Kidney (tissue), 14 donors: Measurements from ENCODE around the gene POLR3E. TPM values are rescaled to one million over a fixed set of nuclear protein-coding genes. Genes with fewer than 3 reads are reported as not detected.

Experiments
- DNase-seq, 5 donors: peaks; one replicate each; pipeline ENCODE4 v3.0.0-alpha.2; 2013 to 2020
- FAIRE-seq: peaks from 2 replicates; lab custom pipeline; 2012; peaks lifted over from hg19 to GRCh38; lab: Jason Lieb, UNC
- H3K27ac ChIP-seq, 2 donors: one replicate each; pipeline ENCODE4 v1.7.0; 2013; ENCODE audit warnings: low read depth in 2 of 2, low read length in 2 of 2, inconsistent platforms in 1 of 2
- H3K27me3 ChIP-seq: one replicate; pipeline ENCODE4 v1.7.1; 2013; ENCODE audit warnings: low read length, inconsistent platforms; ENCODE audit not compliant: control insufficient read depth, insufficient read depth
- H3K36me3 ChIP-seq, 3 donors: one replicate each; pipeline versions ENCODE4 v1.7.0 to v1.7.1; 2013; ENCODE audit warnings: low read length in 3 of 3, control low read depth in 1 of 3, inconsistent platforms in 1 of 3; ENCODE audit not compliant: insufficient read depth in 3 of 3, control insufficient read depth in 2 of 3
- H3K4me1 ChIP-seq, 3 donors: one replicate each; pipeline versions ENCODE4 v1.7.0 to v1.7.1; 2013; ENCODE audit warnings: low read length in 3 of 3, inconsistent platforms in 1 of 3, low read depth in 1 of 3; ENCODE audit not compliant: control insufficient read depth in 2 of 3, insufficient read depth in 2 of 3
- H3K4me3 ChIP-seq, 3 donors: one replicate each; pipeline versions ENCODE4 v1.7.0 to v1.8.1; 2013; ENCODE audit warnings: low read length in 3 of 3, control low read depth in 1 of 3, inconsistent platforms in 1 of 3
- H3K9ac ChIP-seq, 3 donors: one replicate each; pipeline versions ENCODE4 v1.7.0 to v1.7.1; 2013; ENCODE audit warnings: low read length in 3 of 3, control low read depth in 1 of 3, inconsistent platforms in 1 of 3
- H3K9me3 ChIP-seq, 3 donors: one replicate each; pipeline versions ENCODE4 v1.7.0 to v1.7.1; 2013; ENCODE audit warnings: low read length in 3 of 3, control low read depth in 1 of 3, inconsistent platforms in 1 of 3; ENCODE audit not compliant: control insufficient read depth in 2 of 3, insufficient read depth in 1 of 3
- intact Hi-C: fragments of 100-400 bp; cut with DNase I; formaldehyde crosslinking; loops from one replicate; pipeline ENCODE4 v1.11.1; 2022
- polyA plus RNA-seq: library from polyadenylated mRNA; stranded (reverse); fragments of 350-450 nt; fragmentation: Illumina TruSeq; extraction: RNeasy Lipid Tissue Mini Kit (QIAGEN cat#74804); gene quantifications from one replicate; pipeline ENCODE4 v1.2.3, GENCODE V29; 2014; ENCODE audit warnings: low read depth, low replicate concordance; ENCODE audit not compliant: insufficient read depth
- total RNA-seq: library from RNA; stranded (reverse); fragmentation: NEBNext Ultra II Directional; extraction: Animal tissue kit (Norgen Biotek cat#: 25700); gene quantifications from one replicate; pipeline ENCODE4 v1.2.1, GENCODE V29; 2021
- TF ChIP-seq, protein P1 (sequence below): IDR thresholded peaks from 3 replicates; pipeline ENCODE4 v1.5.1; 2012; ENCODE audit warnings: mild to moderate bottlenecking, moderate library complexity, borderline replicate concordance; ENCODE audit not compliant: insufficient read depth; ENCODE audit errors: extremely low read depth
- donor health status: control.
- donor health status: control.
- donor health status: control.
- donor health status: control.
- donor health status: control.
- donor health status: DM: yes; HTN: yes; CAD: no.
- donor health status: Normal renal cell carcinoma (clear cell type).

Gene POLR3E
- total and polyA plus RNA-seq, 2 donors from 2014 or later = 21.3 to 41.4 TPM

DNA sequence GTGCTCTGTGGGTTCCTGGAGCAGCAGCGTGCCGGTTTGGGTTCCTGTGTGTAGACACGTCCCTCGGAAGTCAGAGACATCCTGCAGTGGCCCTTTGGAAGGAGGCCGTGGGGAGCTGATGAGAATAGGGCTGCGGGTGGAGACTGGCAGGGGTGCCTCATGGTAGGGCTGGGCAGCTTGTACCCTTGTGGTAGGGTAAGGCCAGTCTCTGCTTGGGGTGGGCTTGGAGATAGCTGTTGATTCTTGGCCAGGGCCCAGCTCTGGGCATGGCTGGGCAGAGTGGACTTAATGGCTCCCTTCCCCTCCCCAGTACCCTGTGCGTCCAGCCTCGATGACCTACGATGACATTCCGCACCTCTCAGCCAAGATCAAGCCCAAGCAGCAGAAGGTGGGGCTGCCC is 10.6 kb downstream of the POLR3E start:
- no peak overlapping the region for H3K27ac ChIP-seq
- H3K4me3 ChIP-seq = no peak overlapping the region
- peaks cover 5 to 55% (median 21%) of the 10 kb centered on the region in 3 donors for H3K36me3 ChIP-seq
- H3K9me3 ChIP-seq = no peaks in the 10 kb centered on the region
- TF ChIP-seq, protein P1, sequence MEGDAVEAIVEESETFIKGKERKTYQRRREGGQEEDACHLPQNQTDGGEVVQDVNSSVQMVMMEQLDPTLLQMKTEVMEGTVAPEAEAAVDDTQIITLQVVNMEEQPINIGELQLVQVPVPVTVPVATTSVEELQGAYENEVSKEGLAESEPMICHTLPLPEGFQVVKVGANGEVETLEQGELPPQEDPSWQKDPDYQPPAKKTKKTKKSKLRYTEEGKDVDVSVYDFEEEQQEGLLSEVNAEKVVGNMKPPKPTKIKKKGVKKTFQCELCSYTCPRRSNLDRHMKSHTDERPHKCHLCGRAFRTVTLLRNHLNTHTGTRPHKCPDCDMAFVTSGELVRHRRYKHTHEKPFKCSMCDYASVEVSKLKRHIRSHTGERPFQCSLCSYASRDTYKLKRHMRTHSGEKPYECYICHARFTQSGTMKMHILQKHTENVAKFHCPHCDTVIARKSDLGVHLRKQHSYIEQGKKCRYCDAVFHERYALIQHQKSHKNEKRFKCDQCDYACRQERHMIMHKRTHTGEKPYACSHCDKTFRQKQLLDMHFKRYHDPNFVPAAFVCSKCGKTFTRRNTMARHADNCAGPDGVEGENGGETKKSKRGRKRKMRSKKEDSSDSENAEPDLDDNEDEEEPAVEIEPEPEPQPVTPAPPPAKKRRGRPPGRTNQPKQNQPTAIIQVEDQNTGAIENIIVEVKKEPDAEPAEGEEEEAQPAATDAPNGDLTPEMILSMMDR = no peak
- H3K9ac ChIP-seq = no peak overlapping the region
- H3K27me3 ChIP-seq = no peaks in the 10 kb centered on the region
- H3K4me1 ChIP-seq = no peaks in the 10 kb centered on the region
- FAIRE-seq (no peak), DNase-seq (peak in 1 of 5 donors; percentile 44)
- intact Hi-C loops = no loop called here

DNA sequence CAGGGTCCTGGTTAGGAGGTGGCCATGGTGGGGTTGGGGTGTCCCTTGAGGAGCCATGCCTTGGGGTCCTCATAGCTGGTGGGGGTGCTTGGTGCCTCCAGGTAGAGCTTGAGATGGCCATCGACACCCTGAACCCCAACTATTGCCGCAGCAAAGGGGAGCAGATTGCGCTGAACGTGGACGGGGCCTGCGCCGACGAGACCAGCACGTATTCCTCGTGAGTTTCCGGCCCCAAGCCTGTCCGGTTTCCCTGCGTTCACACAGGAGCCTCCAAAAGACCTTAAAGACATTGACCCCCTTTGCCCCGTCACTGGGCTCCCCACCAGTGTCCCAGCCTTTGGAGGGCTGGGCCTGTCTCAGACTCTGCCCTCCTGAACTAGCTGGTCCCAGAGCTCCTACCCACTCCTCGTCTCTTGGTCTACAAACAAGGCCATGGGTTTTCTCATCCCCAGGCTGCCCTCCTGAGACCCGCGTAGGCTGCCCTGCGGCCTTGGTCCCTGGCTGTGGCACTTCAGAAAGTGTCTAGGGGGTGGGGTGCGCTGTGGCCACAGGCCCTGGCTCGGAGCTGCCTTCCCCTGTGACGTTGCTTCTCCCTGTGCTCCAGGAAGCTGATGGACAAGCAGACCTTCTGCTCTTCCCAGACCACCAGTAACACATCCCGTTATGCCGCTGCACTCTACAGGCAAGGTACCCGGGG is 11.8 kb downstream of the POLR3E start:
- Histone ChIP-seq H3K27me3 (no peaks in the 10 kb centered on the region), H3K36me3 (peaks cover 5 to 66% (median 25%) of the 10 kb centered on the region in 3 donors), H3K27ac (no peak overlapping the region), H3K4me3 (no peak overlapping the region), H3K9ac (no peak overlapping the region), H3K4me1 (no peaks in the 10 kb centered on the region), H3K9me3 (no peaks in the 10 kb centered on the region)
- FAIRE-seq (no peak), DNase-seq (peak in 1 of 5 donors; percentile 51)
- TF ChIP-seq, protein P1 = no peak
- intact Hi-C loops = no loop called here

DNA sequence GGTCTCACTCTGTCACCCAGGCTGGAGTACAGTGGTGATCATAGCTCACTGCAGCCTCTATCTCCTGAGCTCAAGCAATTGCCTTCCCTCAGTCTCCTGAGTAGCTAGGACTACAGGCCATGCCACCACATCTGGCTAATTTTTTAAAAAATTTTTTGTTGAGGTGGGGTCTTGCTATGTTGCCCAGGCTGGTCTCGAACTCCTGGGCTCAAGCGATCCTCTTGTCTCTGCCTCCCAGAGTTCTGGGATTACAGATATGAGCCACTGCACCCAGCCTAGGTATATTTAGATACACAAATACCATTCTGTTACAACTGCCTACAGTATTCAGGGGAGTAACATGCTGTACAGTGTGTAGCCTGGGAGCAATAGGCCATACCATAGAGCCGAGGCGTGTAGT is 14.3 kb downstream of the POLR3E start:
- no peak overlapping the region for H3K27ac ChIP-seq
- no peak overlapping the region for H3K4me3 ChIP-seq
- H3K27me3 ChIP-seq = no peaks in the 10 kb centered on the region
- no peaks in the 10 kb centered on the region for H3K4me1 ChIP-seq
- H3K36me3 ChIP-seq = peaks cover 5 to 50% (median 29%) of the 10 kb centered on the region in 3 donors
- no peaks in the 10 kb centered on the region for H3K9me3 ChIP-seq
- DNase-seq (no peak), FAIRE-seq (no peak)
- TF ChIP-seq, protein P1 = no peak
- intact Hi-C loops = no loop called here
- H3K9ac ChIP-seq = no peak overlapping the region
